Measurements from ENCODE around the gene NAIP.
"Not testable (repeated sequence)": the region's sequence is repeated elsewhere in the genome, so short reads cannot be mapped to it uniquely, and the experiment has no call there.

Gene NAIP

GRCh38 chr5:71025289-71025953 lies at the start of gene NAIP:
TSS of gene NAIP (minus strand) at chr5:71025339. CDS start at chr5:71012915, 12,424 bp downstream.
- FAIRE-seq, result not testable (repeated sequence)

DNA sequence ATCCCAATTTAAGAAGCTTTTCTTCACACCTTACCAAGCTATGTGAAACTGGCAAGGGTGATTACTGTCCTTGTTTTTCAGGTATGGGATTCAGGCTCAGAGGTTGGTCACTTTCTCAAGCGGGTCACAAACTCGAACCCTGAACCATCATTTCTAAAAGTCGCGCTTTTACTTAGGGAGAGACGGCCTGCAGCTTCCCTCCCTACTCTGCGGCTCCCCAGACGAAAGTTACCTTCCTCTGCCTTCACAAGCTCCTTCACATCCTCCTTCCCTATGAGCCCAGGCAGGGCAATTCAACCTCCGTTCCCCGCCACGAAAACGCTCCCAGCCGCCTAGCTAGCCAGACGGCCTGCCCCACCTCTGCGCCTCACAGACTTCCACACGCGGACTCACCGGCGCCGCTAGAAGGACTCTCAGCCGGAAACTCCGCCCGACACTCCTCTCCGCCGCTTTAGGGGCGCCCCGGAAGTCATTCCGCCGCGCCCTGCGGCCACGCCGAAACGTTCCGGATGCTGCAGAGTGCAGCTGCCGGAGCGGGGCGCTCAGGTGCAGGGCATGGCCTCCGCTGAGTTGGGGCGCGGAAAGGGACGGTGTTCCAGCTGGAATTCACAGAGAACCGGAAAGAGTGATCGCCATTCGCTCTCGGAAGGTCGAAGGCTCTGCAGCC lies 42.3 kb upstream of the NAIP start, which contains the start of gene GTF2H2:
Gene GTF2H2, minus strand, starts transcription at position 415 of the 667 bp plus-strand sequence. CDS start 4,913 bp downstream, outside the sequence.
- not testable (repeated sequence) for FAIRE-seq

DNA sequence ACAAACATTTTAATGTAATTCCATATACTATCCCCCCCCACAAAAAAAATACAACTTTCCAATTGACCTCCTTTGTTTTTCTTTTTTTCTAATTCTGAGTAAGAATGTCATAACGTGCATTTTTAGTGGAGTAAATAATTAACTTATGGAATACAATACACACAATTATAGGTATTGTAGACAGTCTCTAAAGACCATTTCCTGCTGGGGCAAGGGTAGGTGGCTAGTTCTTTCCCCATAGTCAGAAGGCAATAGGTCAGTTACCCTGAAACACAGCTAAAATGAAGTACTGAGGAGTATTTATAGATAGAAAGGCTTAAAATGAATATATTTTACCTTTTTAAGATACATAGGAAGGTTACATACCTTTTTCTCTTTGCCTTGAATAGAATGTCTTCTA lies 36.2 kb upstream of the NAIP start:
- not testable (repeated sequence) for FAIRE-seq

DNA sequence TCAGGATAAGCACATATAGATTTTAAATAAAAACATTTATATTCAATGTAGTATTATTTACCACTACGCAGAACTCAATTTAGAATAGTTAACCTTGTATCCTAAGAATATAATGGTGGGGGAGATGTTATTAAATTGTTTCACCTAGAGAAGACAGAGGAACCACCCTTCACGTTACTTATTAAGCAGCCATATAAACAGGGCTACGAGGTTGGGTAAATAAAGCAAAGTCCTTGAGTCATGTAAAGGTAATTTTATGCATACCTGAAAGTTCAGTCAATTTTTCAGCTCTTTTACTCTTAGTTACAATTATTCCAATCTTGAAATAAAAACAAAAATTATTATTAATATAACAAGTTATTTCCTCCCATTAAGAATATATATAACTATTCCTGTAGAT lies 34.3 kb upstream of the NAIP start:
- not testable (repeated sequence) for FAIRE-seq

DNA sequence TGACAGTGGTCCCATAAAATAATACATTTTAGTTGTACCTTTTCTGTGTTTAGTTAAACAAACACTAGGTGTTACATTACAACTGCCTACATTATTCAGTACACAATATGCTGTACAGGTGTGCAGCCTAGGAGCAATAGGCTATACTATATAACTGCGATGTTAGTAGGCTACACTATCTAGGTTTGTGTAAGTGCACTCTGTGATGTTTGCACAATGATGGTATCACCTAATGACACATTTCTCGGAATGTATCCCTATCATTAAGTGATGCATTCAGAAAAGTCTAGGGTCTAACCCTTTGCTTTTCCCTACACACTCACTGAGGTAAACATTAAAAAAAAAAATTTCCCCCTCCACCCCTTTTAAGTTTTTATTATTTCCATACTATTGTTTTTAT lies 19.7 kb upstream of the NAIP start:
- FAIRE-seq, result not testable (repeated sequence)

DNA sequence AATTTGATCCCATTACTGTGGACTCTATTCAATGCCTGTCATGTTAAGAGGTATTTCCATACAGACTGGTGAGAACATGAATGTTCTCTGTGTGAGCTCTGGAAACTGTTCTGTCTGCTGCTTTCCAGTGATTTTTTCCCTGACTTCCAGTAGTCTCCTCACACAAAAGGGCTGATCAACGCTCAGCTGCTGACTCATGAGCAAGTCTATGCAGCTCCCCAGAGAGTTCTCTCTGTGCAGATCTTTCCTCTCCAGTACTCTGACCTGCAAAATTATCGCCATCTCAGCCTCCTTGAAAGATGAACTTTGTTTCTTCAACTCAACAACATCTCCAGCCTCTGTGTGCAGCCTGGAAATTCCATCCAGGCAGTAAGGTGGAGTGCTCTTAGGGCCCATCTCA lies 19.0 kb upstream of the NAIP start:
- not testable (repeated sequence) for FAIRE-seq

DNA sequence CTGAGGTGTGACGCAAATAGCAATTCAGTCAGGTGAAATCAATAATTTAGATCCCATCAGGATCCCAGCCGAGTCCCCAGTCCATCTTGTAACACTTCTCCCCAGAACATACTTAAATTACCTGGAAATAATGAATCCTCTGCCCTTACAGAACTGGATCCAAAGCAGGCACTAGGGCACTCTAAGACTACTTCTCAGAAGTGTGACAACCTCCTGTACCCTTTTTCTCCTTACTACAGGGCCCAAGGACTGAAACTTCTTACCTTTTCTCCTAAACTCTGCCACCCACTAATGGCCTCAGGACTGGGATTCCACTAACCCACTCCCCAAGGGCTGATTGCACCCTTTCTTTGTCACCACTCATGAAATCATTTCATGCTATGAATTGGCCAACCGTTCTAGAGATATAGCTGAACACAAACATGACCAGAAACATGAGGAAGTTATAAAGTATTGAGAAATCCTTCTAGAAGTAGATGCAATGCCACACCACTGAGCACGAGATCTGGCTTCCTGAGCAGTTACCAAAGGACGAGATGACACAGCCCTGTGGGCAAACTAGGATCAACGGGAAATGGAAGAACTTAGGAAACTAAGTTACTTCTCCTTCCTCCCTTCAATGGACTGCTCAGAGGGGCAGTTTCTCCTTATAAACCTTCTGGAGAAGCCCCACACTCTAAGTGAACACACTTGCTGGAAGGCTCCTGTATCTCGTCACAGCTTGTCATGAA lies 6.1 kb upstream of the NAIP start:
- not testable (repeated sequence) for FAIRE-seq

DNA sequence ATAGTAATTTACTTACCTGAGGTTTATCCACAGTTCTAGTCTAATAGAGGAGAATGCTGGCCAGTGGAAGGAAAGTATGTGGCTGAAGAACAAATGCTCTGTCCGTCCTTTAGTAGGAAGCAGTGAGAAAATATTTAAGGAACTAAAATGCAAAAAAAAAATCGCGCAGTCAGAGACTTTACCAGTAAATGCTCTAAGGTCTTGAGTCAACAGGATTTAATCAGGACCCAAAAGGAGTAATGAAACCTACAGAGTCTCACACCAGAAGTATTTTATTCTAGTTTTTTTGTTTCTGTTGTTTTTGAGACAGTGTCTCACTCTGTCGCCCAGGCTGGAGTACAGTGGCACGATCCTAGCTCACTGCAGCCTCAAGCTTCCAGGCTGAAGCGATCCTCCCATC lies 4.5 kb downstream of the NAIP start:
- FAIRE-seq, result not testable (repeated sequence)

GRCh38 chr5:71018376-71019005 lies 6.6 kb downstream of the NAIP start:
- FAIRE-seq, result not testable (repeated sequence)

DNA sequence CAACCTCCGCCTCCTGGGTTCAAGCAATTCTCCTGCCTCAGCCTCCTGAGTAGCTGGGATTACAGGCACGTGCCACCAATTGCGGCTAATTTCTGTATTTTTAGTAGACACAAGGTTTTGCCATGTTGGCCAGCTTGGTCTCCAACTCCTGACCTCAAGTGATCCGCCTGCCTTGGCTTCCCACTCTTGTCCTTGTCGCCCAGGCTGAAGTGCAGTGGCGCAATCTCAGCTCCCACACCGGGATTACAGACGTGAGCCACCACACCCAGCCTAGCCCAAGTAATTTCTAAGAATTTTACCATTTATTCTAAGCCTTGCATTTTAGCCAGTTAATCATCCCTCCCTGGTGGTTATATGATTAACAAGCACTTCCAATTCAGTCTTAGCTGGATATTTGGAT lies 11.0 kb downstream of the NAIP start:
- FAIRE-seq, result no peak

- no peak for FAIRE-seq
Measured at GRCh38 chr5:71013575-71013974, 11.6 kb downstream of the NAIP start.

- FAIRE-seq, result no peak
Measured at GRCh38 chr5:71011194-71011792, 13.8 kb downstream of the NAIP start.

- not testable (repeated sequence) for FAIRE-seq
Measured at GRCh38 chr5:71006983-71007382, 18.2 kb downstream of the NAIP start.

DNA sequence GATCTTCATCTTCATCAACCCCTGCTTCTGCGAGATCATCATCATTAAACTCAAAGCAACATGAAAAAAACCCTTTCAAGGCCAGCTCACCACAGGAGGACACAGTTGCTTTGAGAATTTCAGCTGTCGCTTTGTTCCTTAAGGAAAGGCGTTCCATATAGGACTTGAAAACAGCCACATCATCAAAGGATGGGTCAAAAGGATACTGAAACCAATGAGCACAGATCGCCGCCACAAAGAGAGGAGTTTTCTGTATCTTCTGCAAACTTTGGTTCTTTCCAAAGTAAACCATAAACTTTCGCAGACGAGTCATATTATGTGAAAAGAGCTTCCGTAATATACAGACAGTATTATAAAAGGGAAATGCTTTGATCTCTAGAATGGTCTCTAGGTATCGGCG lies 40.3 kb downstream of the NAIP start:
- not testable (repeated sequence) for FAIRE-seq

GRCh38 chr5:70967220-70967619 lies 57.9 kb downstream of the NAIP start:
- not testable (repeated sequence) for FAIRE-seq

GRCh38 chr5:70964531-70964930 lies 60.6 kb downstream of the NAIP start:
- not testable (repeated sequence) for FAIRE-seq

- FAIRE-seq, result not testable (repeated sequence)
Measured at GRCh38 chr5:70953068-70953467, 72.1 kb downstream of the NAIP start.

GRCh38 chr5:70932560-70932959 lies 92.6 kb downstream of the NAIP start:
- not testable (repeated sequence) for FAIRE-seq

DNA sequence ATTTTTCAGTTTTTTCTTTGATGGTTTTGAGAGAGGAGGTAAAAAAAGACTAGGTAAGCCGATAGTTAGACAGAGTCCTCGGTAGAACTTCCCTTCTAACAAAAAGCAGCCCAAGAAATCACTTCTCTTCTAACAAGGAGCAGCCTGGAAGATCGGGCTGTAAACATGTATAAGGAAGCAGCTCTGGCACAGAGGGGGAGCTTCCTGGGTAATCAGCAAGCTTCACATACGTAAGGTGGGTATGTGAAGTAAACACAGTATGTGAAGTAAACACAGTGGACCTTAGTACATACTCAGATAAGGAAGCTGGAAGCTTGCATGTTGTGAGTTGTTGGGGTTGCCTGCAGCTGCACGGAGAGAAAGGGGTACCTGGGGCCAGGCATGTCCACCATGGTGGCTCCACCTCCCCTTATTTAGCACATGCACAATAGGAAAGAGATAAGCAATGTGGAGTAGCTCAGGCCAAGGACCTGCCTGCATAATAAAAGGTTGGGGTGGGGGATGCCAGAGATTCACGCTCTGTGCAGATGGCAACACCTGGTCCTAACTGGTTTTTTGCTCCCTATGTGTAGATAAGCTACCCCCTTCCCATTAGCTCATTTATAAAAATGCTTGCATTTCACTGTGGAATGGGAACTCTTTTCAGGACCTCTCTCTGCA lies 93.3 kb downstream of the NAIP start:
- not testable (repeated sequence) for FAIRE-seq

- not testable (repeated sequence) for FAIRE-seq
Measured at GRCh38 chr5:70925211-70925562, 100.0 kb downstream of the NAIP start.
